ENCODE measurements around the gene P2RY2.

DNA sequence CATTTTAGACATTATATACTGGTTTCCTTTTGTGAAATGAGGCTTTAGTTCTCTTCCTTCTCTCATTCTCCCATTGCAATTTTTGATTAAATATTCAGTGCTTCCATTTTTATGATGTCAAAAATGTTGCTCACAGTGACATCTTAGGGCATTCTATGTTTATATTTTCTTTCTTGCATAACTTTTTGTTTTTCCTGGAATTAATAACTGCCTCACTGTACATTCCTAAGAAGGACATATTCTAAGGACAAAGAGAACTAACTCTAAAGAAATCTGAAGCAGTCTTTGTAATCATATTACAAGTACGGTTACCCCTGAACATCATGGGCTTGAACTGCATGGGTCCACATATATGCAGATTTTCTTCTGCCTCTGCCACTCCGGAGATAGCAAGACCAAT, 28.2 kb downstream of the P2RY2 start:
- TF ChIP-seq, protein P1, sequence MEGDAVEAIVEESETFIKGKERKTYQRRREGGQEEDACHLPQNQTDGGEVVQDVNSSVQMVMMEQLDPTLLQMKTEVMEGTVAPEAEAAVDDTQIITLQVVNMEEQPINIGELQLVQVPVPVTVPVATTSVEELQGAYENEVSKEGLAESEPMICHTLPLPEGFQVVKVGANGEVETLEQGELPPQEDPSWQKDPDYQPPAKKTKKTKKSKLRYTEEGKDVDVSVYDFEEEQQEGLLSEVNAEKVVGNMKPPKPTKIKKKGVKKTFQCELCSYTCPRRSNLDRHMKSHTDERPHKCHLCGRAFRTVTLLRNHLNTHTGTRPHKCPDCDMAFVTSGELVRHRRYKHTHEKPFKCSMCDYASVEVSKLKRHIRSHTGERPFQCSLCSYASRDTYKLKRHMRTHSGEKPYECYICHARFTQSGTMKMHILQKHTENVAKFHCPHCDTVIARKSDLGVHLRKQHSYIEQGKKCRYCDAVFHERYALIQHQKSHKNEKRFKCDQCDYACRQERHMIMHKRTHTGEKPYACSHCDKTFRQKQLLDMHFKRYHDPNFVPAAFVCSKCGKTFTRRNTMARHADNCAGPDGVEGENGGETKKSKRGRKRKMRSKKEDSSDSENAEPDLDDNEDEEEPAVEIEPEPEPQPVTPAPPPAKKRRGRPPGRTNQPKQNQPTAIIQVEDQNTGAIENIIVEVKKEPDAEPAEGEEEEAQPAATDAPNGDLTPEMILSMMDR (conservative IDR thresholded peaks at IDR 0.05) = no peak
- no peak for TF ChIP-seq EZH2 (IDR thresholded peaks at IDR 0.05; ENCODE audit: low read depth)

Data from PC-9 (cell line).